Activated CD4-positive, alpha-beta T cell treated with anti-CD3 and anti-CD28 coated beads, Interleukin-2, amount 10 ng/mL, durations not matched to agents 24 days and 14 days (primary cell): ENCODE results near the gene CC2D2A. TPM values are rescaled to one million over a fixed set of nuclear protein-coding genes. Genes with fewer than 3 reads are reported as not detected.
"Not testable (repeated sequence)": the region's sequence is repeated elsewhere in the genome, so short reads cannot be mapped to it uniquely, and the experiment has no call there.

Experiments used
- DNase-seq: peaks from one replicate; pipeline ENCODE4 v3.0.0; 2022
- H3K27ac Mint-ChIP-seq: one replicate; pipeline ENCODE4 v1.8.0; 2022; ENCODE audit warnings: mild to moderate bottlenecking, mixed read lengths
- H3K27me3 Mint-ChIP-seq: one replicate; pipeline ENCODE4 v1.8.0; 2022; ENCODE audit warnings: mixed read lengths
- H3K36me3 Mint-ChIP-seq: one replicate; pipeline ENCODE4 v1.8.0; 2022; ENCODE audit warnings: low read depth, mild to moderate bottlenecking, mixed read lengths
- H3K4me1 Mint-ChIP-seq: one replicate; pipeline ENCODE4 v1.8.0; 2021; ENCODE audit warnings: mixed read lengths
- H3K4me3 Mint-ChIP-seq: one replicate; pipeline ENCODE4 v1.8.0; 2022; ENCODE audit warnings: mild to moderate bottlenecking, moderate library complexity, mixed read lengths
- H3K9me3 Mint-ChIP-seq: one replicate; pipeline ENCODE4 v1.8.0; 2021; ENCODE audit warnings: mixed read lengths
- intact Hi-C: fragments of 100-400 bp; cut with micrococcal nuclease; formaldehyde crosslinking; loops from one replicate; pipeline ENCODE4 v1.15.1; 2023
- total RNA-seq: library from RNA; stranded (reverse); gene quantifications from 2 replicates; pipeline ENCODE4 v1.2.3, GENCODE V29; 2022

The CC2D2A gene
- total RNA-seq, 1 donor from 2014 or later, result not detected

GRCh38 chr4:15612136-15612535 is 142.5 kb downstream of the CC2D2A start:
- no peak for DNase-seq
- H3K9me3 Mint-ChIP-seq, result no peaks in the 10 kb centered on the region
- H3K4me1 Mint-ChIP-seq, result peaks cover 3% of the 10 kb centered on the region
- intact Hi-C loops, result no loop called here
- H3K27ac Mint-ChIP-seq, result no peak overlapping the region
- peaks cover 37% of the 10 kb centered on the region for H3K36me3 Mint-ChIP-seq
- H3K4me3 Mint-ChIP-seq, result no peak overlapping the region
- no peaks in the 10 kb centered on the region for H3K27me3 Mint-ChIP-seq

- H3K4me1 Mint-ChIP-seq, H3K27me3 Mint-ChIP-seq, DNase-seq, H3K9me3 Mint-ChIP-seq, H3K27ac Mint-ChIP-seq, intact Hi-C loops, H3K4me3 Mint-ChIP-seq: not testable (repeated sequence)
- peaks cover 53% of the 10 kb centered on the region for H3K36me3 Mint-ChIP-seq
Observed at GRCh38 chr4:15614891-15615290, 145.2 kb downstream of the CC2D2A start.

- H3K36me3 Mint-ChIP-seq, result peaks cover 64% of the 10 kb centered on the region
- intact Hi-C loops, H3K4me3 Mint-ChIP-seq, H3K27me3 Mint-ChIP-seq, H3K4me1 Mint-ChIP-seq, H3K27ac Mint-ChIP-seq, H3K9me3 Mint-ChIP-seq, DNase-seq: not testable (repeated sequence)
Observed at GRCh38 chr4:15617407-15617806, 147.7 kb downstream of the CC2D2A start.

- Mint-ChIP-seq H3K4me1 (peaks cover 3% of the 10 kb centered on the region), H3K36me3 (peaks cover 48% of the 10 kb centered on the region)
Observed at GRCh38 chr4:15636818-15637217, 167.1 kb downstream of the CC2D2A start.

GRCh38 chr4:15638418-15638817 is 168.7 kb downstream of the CC2D2A start:
- DNase-seq, result no peak
- Mint-ChIP-seq H3K4me1 (peaks cover 3% of the 10 kb centered on the region), H3K27me3 (no peaks in the 10 kb centered on the region), H3K36me3 (peaks cover 37% of the 10 kb centered on the region), H3K4me3 (no peak overlapping the region), H3K27ac (no peak overlapping the region), H3K9me3 (no peaks in the 10 kb centered on the region)
- intact Hi-C loops, result no loop called here

More at GRCh38 chr4:15636818-15637217, 167.1 kb downstream of the CC2D2A start:
- H3K4me3 Mint-ChIP-seq, result no peak overlapping the region
- H3K27me3 Mint-ChIP-seq, result no peaks in the 10 kb centered on the region
- no peak for DNase-seq
- intact Hi-C loops, result no loop called here
- H3K27ac Mint-ChIP-seq, result no peak overlapping the region
- peaks cover 5% of the 10 kb centered on the region for H3K9me3 Mint-ChIP-seq

- intact Hi-C loops, result loop anchor here (10.0 kb wide), 1 partner anchor 274 kb away; no protein-coding TSS in a partner anchor
- Mint-ChIP-seq H3K27me3 (no peaks in the 10 kb centered on the region), H3K4me3 (peak overlapping the region; percentile 1), H3K27ac (no peak overlapping the region), H3K9me3 (no peaks in the 10 kb centered on the region), H3K4me1 (peaks cover 35% of the 10 kb centered on the region), H3K36me3 (peaks cover 8% of the 10 kb centered on the region)
- DNase-seq, result no peak
Observed at GRCh38 chr4:15648600-15648999, 178.9 kb downstream of the CC2D2A start.

GRCh38 chr4:15649914-15650545 is 180.3 kb downstream of the CC2D2A start:
- Mint-ChIP-seq H3K4me3 (peak overlapping the region; percentile 63), H3K4me1 (peaks cover 42% of the 10 kb centered on the region), H3K27ac (peak overlapping the region; percentile 69), H3K9me3 (no peaks in the 10 kb centered on the region), H3K36me3 (peaks cover 6% of the 10 kb centered on the region), H3K27me3 (no peaks in the 10 kb centered on the region)
- DNase-seq, result peak; percentile 90
- intact Hi-C loops, result loop anchor here (1.0 to 10.0 kb wide), 8 partner anchors 171 to 1995 kb away; partner anchors contain the start of gene TAPT1

Other genes starting within 250 kb of the CC2D2A start
- not detected in 2 replicates for gene C1QTNF7, start 41.8 kb upstream of the CC2D2A start, total RNA-seq
- gene FBXL5, start 185.5 kb downstream of the CC2D2A start, total RNA-seq, result 28.9 and 31.2 TPM in 2 replicates
- 6.0 and 9.9 TPM in 2 replicates for gene FAM200B, start 211.9 kb downstream of the CC2D2A start, total RNA-seq
- 0.12 and 0.72 TPM in 2 replicates for gene BST1, start 233.2 kb downstream of the CC2D2A start, total RNA-seq